Left lobe of liver (tissue), 2 donors: ENCODE data around the gene MYL7. TPM values are rescaled to one million over a fixed set of nuclear protein-coding genes. Genes with fewer than 3 reads are reported as not detected.
A peak's percentile ranks its signal among the peaks of the same experiment; 100 is the strongest.

Experiments
- ATAC-seq: fragments of 200-7000 bp; cut with Tn5 transposase; one replicate; pipeline ENCODE4 v1.9.1; 2020; ENCODE audit warnings: mild to moderate bottlenecking, moderate library complexity
- DNase-seq: peaks from one replicate; pipeline ENCODE4 v3.0.0-alpha.2; 2020; ENCODE audit warnings: low spot score
- total RNA-seq: library from RNA; stranded (reverse); gene quantifications from one replicate; pipeline ENCODE4 v1.2.1, GENCODE V29; 2021
- donor health status: DM: no; HTN: no; CAD: no; lungs with moderate emphysema.
- donor health status: DM: no; HTN: yes; CAD: no.

The MYL7 gene
- total RNA-seq, 1 donor from 2014 or later: not detected

DNA sequence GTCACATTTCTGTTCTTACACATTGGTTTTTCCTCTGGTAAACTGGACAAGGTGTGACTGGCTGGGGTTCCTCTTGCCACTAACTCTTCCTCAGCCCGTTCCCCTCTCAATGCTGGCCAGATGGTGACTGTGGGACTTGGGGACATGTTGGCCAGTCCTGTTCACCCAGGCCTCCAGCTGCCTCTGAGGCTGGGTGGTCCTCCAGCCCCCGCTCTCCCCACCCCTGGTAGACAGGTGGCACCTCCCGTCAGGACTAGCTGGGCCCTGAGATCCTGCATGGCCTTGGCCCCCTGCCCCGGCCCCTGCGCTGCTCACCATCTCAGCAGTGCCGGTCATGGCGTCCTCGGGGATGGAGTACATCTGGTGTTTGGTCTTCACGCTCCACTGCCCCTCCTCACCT is 10.8 kb upstream of the MYL7 start:
- ATAC-seq (no peak), DNase-seq (peak; percentile 43)

DNA sequence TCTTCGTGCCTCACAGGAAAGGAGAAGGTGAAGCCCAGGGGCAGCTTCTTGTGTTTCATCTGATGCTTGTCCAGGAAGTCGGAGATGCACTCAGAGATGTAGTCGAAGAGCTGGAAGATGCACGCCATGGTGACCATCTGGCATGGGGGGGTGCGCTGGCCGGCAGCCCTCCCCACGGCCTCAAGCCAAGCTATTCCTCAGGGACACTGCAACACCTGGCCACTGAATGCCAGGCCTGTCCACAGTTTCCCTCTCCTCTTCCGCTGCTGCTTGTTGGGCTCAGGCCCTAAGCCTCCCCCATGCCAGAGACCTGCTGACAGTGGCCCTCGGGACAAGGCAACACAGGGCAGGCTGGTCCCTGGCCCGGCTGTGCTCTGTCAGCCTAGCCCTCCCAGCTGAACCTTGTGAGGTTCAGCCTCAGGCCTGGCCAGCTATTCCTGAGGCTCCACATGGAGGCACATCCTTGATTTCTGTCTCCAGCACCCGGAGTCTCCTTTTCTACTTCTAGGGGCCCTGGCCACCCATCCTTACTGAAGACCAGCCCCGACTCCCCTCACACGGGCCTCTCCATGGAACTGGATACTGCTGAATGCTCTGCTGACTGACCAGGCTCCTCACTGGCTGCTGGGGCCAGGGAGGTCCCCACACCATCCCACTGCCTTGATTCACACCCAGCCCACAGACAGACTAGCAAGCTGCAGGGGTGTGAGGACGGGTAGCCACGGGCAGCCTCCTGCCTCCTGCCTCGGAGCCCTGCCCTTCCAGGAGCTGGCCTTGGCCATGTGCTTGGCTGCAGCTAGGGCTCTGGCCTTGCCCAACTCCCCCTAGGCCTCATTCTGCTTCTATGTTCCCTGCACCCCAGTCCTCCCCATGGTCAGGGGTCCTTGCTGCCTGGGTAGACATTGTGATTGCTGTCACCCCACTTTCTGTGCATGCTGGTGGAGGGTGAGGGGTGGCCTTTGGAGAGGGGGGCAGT is 10.1 kb upstream of the MYL7 start:
- no peak for ATAC-seq
- peak; percentile 29 for DNase-seq

DNA sequence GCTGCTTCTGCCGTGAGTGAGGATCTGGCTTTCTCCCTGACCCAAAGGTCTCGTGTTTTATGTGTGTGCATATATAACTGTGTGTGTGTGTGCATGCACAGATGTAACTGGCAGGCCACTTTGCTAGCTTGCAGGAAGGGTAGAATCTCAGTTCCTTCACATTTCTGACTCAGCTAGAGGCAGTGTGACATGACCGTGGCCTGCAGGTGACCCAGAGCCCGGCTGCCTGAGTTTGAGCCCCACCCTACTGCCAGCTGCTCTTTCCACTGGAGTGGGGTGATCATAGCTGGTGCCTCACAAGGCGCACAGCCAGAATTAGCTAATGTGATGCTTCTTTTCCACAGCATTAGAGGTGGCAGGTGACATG is 9.3 kb upstream of the MYL7 start:
- ATAC-seq: no peak
- peak; percentile 33 for DNase-seq

DNA sequence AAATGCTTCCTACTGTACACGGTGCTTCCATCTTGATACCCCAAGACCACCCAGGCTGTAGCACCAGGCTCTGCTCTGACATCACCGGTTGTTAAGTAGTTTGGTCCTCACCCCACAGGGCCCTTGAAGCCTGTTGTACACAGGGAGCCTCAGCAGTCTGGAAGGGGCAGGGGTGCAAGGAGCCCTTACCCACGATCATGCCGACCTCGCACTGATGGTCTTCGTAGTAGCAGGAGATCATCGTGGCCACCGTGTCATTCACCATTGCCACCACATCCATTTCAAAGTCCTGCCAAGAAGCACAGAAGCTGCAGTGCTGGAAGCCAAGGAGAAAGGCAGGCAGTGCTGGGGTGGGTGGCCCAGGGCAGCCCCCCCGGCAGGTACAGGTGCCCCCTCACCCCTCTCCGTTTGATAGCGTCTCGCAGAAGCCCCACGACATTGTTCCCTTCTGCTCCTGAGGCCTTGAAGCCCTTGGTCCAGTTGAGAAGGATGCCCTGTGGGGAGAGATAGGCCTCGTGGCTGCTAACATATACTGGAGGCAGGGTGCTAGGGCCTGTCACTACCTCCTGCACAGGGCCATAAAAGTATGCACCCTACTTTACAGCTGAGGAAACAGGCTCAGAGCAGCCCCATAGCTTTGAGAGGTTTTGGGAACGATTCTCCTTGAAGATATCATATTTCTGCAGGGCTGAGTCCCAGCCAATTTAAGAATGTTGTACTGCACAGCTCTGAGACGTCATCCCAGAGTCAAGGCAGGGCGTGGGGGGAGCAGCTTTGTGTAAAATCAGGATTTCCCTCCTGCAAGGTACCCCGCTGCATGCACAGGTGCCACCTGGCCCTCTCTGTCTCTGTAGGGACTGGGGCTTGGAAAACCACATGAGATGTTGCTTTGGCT is 8.7 kb upstream of the MYL7 start:
- ATAC-seq (no peak), DNase-seq (peak; percentile 16)

DNA sequence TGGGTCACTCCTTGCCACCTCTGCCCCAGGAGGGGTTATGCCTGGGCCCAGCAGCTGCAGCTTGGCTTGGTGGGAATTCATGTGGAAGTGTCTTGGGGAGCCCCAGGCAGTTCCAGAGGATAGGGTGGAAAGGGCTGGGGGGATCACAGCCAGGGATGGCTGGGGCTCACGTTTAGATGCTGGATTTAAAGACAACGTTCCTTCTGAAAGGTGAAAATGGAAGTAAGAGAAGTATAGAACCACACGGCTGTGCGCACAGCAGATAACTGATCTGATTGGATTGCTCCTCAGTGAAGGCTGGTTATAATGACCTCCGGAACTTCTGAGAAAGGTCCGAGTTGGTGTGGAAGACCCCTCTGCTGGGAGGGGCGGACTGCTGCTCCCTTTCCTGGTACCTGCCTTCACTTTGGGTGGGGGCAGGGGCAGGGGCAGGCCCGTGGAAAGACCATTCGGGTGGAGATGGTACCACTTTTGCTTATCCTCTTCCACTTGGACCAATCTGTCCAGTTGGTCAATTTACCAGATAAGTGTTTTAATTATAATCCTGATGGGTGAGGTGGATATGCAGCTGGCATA is 7.9 kb upstream of the MYL7 start:
- peak; percentile 26 for DNase-seq
- ATAC-seq: no peak

DNA sequence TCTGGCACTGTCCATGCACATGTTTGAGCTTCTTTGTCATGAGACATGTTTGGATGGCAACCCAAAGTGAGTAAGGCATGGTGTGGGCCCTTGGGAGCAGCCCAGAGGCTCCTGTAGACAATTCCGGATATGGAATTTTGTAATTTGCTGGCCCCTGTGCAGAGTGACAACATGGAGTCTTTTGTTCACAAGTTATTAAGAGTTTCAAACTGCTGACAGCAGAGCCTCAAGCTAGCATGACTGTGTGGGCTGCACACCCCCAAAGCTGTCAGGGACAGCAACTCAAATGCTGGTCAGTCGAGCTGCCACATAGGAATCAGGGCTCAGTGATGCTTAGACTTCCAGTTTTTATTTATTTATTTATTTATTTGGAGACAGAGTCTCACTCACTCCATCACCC is 7.0 kb upstream of the MYL7 start:
- DNase-seq (no peak), ATAC-seq (no peak)

DNA sequence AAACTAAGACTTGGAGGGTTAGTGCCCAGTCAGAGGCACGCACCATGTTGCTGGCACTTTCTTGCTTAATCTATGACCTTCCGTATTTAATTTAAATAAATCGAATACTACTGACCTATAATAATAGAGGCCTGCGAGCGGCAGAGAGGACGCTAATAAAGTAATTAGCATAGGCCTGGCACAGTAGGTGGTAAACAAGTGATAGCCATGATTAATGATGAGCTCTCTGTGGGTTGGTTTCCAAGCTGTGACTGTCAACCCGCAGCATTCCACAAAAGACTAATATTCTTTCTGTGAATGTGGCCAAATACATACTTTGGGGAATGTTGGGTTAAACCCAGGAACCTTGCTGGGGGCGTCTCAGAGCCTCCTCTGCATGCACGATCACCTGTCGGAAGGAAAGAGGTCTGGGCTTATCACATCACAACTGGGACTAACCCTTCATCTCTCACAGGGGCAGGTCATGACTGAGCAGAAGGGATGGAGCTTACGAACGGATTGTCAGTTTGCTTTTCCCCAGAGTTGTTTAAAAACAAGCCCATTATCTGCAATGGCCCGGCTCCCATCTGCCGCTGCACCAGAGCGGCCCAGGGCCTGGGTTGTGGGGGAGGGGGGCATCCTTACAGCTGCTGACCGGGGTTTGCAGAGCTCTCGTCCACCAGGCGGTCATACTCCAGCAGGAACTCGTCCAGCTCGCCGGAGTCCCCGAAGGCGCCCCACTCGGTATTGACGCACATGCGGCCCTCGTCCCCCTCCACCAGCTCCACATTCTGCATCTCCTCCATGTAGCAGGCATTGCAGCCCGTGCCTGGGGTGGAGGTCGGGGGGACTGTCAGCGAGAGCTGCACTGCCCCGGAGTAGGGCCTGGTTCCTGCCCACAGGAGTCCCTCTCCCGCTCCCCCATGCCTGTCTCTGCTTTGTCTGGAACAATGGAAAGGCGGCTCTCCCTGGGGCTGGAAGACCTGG is 6.2 kb upstream of the MYL7 start:
- no peak for ATAC-seq
- DNase-seq: peak; percentile 40

DNA sequence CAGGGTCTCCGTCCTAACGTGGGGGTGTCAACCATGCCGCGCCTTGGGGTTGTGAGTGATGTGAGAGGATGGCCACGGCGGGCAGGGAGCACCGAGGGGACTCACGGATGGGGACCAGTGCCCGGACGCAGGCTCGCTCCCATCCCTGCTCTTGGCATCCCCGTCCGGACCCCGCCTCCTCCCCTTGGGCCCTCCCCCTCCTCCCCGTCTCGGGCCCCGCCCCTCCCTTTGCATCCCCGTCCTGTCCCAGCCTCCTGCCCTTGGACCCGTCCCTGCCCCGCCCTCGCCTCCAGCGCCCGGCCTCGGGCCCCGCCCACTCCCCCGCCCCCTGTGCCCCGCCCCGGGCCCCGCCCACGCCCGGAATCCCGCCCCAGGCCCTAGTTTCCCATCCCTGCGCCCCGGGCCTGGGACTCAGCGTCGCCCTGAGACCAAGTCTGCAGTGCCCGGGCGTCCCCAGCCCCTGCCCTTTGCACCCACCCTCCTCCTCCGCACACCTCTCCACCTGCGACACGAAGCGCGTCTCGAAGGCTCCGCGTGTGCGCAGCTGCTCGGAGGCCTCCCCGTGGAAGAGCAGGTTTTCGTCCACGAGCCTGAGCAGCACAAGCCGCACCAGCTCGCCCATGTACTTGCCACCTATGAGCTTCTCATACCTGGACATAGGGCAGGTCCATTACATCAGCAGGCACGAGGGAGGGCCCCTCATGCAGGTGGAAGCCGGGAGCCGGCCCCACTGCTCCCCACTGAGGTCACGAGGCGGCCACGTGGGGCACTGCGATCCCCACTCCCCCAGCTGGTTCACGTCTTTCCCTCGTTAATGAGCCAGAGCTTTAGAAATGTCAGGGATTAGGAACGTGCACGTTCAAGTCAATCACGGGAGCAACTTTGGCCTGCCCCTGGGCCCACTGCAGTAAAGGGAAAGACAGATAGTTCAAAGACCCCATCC is 5.1 kb upstream of the MYL7 start:
- peak; percentile 55 for DNase-seq

DNA sequence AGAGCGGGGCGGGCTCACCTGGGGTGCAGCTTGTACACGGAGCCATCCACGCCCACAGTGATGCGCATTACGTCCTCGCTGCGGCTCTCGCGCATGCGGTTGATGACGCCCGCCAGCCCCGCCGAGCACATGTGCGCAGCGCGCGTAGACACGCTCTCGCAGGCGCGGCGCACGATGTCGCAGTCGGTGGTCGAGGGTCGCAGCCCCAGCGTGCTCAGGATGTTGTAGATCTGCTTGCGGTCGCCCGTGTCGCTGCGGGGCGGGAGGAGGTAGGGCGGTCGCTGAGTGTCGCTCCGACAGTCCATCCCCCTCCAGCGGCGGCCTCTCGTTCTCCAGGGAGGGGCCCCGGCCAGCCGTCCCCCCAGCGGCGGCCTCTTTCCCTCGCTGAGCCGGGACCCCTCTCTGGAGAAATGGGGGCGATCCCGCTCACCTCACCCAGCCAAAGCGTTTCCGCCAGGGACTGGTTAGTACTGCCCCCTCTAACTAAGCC is 4.4 kb upstream of the MYL7 start:
- peak; percentile 40 for DNase-seq
- ATAC-seq: no peak

More for the DNA sequence above, 5.1 kb upstream of the MYL7 start:
- peak; percentile 79 for ATAC-seq

DNA sequence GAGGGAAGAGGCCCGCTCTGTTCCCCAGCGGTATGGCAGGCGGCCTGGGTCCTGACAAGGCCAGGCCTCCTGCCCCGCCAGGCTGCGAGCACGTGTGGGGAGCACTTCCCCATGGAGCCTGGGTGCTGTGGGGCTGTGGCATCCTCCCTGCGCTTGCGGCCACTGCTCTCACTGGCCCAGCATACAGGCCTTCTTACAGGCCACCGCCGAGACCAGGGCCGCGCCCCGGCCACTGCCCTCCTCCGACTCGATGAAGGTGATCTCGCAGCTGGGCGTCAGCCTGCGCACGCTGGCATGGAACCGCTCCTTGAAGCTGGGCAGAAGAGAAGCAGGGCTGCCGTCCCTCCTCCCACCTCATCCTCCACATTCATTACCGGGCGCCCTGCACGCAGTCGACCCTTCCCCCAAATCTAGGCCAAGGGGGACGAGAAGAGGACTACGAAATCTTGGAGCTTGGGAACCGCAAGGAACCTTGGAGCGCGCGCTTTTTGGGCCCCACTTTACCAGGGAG is 3.9 kb upstream of the MYL7 start:
- ATAC-seq: no peak
- peak; percentile 27 for DNase-seq

DNA sequence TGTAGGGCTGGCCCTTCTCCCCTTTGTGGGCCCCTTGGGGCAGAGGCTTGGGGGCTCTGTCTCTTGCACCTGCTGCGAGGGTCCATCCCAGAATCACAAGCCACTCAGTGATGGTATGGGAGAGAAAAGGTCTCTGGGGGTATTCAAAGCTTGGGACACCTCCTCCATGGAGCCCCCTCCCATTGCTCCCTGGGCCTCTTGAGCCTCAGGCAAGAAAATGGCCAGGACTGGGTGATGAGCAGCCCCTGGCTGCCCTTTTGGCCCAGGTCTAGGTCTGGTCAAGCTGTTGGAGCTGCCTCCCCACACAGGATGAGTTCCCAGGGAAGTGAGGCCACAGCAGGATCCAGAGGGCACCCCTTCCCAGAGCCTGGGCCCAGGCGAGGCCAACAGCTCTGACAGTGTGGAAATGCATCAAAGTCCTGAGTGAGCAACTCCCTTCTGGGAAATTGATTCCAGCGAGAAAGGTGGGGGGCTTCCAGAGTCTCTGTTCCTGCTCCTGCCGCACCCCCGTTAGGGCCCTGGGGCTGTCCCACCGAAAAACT is 3.4 kb upstream of the MYL7 start:
- DNase-seq (peak; percentile 39), ATAC-seq (no peak)

DNA sequence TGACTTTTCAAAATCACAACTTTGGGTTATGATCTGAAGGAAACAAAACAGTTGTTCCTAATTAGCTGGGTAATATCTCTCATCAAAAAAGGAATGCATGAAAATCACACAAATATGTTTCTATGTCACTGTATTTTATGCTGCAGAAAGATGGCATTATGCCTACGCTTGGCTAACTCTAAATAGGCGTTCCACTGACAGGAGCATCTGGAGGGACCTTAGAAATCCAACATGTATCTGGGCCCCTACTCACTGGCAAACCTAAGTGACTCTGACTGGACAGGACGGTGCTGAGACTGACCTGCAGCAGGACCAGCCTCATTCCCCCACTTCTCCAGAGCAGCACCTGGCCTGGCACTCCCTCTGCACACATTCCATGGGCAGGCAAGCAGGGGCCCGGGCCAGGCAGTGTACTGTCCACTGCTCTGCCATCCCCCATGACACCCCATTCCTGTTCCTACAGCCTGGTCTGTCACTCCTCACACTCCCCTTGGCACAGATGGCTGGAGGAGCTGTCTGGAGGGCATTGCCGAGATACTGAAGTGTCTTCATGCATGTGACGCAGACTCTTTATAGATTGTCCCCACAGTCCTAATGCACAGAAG is 2.6 kb upstream of the MYL7 start:
- peak; percentile 41 for DNase-seq

DNA sequence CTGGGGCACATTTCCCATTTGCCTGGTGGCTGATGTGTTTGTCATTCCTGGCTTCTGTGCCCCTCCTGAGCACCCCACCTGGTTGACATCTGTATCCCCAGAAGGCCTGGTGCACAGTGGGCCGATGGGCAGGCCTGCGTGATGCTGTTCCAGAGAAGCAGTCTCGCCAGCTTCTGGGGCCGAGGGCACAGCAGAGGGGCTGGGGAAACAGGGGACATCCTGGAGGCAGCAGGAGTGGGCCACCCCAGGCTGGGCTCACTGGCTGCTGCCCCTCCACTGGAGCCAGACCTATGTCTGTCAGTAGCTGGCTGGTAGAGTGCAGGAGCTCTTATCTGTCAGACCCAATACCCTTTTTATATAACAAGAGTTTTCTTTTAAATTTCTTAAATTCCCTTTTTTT is 896 bp upstream of the MYL7 start:
- DNase-seq: no peak
- ATAC-seq: no peak

More for the DNA sequence above, 2.6 kb upstream of the MYL7 start:
- no peak for ATAC-seq

DNA sequence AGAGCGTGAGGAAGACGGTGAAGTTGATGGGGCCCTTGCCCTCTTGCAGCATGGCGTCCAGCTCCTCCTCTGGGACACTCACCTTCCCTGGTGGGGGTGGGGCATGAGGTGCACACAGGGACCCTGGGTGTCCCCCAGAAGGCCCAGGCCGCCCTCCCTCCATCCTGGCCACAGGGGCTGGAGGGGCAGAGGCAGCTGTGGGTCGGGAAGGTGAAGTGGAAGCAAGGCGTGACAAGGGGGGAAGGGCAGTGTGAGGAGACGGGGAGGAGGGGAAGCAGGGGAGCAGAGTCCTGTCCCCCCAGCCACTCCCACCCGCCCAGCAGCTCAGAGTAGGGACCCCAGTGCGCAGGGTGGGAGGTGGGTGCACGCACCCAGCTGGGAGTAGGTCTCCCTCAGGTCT is 791 bp downstream of the MYL7 start:
- DNase-seq (no peak), ATAC-seq (no peak)

DNA sequence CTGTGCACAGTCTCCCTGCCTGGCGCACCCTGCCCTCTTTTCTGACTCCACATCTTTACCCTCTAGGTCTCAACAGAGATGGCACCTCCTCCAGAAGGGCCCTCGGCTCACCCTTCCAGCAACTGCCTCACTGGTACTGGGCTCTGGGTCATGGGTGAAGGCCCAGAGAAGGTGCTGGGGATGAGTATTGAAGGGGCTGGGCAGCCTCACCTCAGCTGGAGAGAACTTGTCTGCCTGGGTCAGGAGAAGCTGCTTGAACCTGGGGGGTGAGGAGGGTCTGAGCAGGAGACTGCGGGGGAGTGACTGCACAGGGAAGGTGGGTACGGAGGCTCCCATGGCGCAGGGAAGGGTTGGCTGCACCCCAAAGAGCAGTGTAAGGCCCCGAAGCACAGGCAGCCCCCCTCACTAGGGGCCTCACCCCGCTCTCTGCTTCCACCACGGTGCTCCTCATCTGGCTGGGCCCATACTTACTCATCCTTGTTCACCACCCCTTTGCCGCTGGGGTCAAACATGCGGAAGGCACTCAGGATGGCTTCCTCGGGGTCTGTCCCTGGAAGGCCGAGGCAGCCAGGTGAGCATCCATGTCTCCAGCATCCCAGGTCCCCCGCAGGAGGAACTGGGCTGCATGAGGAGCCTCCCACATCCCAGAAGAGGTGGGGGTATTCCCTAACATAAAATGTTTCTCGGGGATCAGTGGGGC is 1.7 kb downstream of the MYL7 start:
- no peak for ATAC-seq
- no peak for DNase-seq

DNA sequence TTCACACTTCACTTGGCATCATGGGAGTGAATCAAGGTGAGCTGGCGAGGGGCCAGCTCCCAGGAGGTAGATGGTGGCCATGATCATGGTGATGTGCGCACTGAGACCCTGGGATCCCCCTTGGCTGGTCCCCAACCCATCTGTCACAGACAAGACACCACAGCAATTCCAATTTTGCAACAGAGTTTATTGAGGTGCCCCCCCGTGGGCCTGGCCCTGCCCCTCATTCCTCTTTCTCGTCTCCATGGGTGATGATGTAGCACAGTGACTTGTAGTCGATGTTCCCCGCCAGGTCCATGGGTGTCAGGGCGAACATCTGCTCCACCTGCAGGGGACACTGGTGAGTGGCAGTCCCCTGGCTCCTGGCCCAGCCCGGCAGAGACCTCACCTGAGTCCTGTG is 2.4 kb downstream of the MYL7 start:
- ATAC-seq (peak; percentile 83), DNase-seq (no peak)

DNA sequence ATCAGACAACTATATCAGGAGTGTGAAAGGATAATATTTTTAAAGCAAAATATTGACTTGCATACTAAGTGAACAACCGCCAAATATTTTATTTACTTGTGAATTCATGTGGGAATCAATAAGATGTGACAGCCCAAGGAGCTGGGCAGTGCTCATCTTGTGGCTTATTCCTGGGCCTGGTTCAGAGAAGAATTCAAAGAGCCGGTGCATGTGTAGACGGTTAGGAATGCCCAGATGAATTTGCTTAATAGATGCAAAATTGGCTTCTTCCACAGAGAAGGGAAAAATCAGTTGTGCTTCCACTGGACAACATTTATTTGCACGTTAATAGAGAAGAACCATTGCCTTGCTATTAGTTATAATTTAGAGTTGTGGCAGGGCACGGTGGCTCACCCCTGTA is 4.4 kb downstream of the MYL7 start:
- DNase-seq (no peak), ATAC-seq (no peak)
